ENCODE results near the gene FAXDC2.

GRCh38 chr5:154860765-154861164 is 10.4 kb upstream of the FAXDC2 start:
- TF ChIP-seq CTCF (IDR thresholded peaks at IDR 0.05) (no peak), POLR2A (IDR thresholded peaks at IDR 0.05) (no peak)

Measured in uterus (tissue), 2 donors.